IMR-90 (cell line): ENCODE results near the gene TFEB. TPM values are rescaled to one million over a fixed set of nuclear protein-coding genes. Genes with fewer than 3 reads are reported as not detected.

Experiments
- ATAC-seq: fragments of 200-7000 bp; cut with Tn5 transposase; 2 replicates; pipeline ENCODE4 v1.9.1; 2020; ENCODE audit warnings: low read depth, mild to moderate bottlenecking, moderate library complexity
- BruUV-seq: library from RNA; stranded (reverse); fragments of 400-500 nt; replicated peaks from 2 replicates; lab custom pipeline; 2021; lab: Mats Ljungman, UMichigan
- CTCF ChIA-PET: fragments of 300-600 bp; formaldehyde crosslinking; extraction: SDS; loops from one replicate; lab custom pipeline; 2021; ENCODE audit warnings: antibody characterized with exemption; lab: Yijun Ruan, JAX
- POLR2A ChIA-PET: fragments of 300-600 bp; sonication (Branson Sonifier 250); formaldehyde crosslinking; loops from one replicate; lab custom pipeline; 2022; ENCODE audit warnings: antibody characterized with exemption; ENCODE audit not compliant: unreplicated experiment; lab: Charles Lee
- DNase-seq: peaks from one replicate; pipeline ENCODE4 v3.0.0; 2013
- H2AFZ ChIP-seq: replicated peaks from 2 replicates; pipeline ENCODE3; 2013; ENCODE audit warnings: low read length, mild to moderate bottlenecking; ENCODE audit not compliant: poor library complexity
- H2AK5ac ChIP-seq: 2 replicates; pipeline ENCODE4 v1.6.1; 2013; ENCODE audit warnings: low read depth, low read length, inconsistent platforms
- H2AK9ac ChIP-seq: replicated peaks from 2 replicates; pipeline ENCODE3; 2013; ENCODE audit warnings: mild to moderate bottlenecking, low read depth, low read length, moderate library complexity; ENCODE audit not compliant: poor library complexity
- H2BK120ac ChIP-seq: 2 replicates; pipeline ENCODE4 v1.6.1; 2013; ENCODE audit warnings: low read depth, low read length, inconsistent platforms
- H2BK15ac ChIP-seq: 3 replicates; pipeline ENCODE4 v1.6.1; 2013; ENCODE audit warnings: low read depth, low read length, inconsistent platforms
- H2BK20ac ChIP-seq: 2 replicates; pipeline ENCODE4 v1.6.1; 2013; ENCODE audit warnings: low read depth, mild to moderate bottlenecking, inconsistent platforms, low read length, moderate library complexity
- H2BK5ac ChIP-seq: 2 replicates; pipeline ENCODE4 v1.6.1; 2013; ENCODE audit warnings: mild to moderate bottlenecking, low read depth, low read length, inconsistent platforms; ENCODE audit not compliant: poor library complexity, severe bottlenecking
- H3K14ac ChIP-seq: replicated peaks from 2 replicates; pipeline ENCODE4 v1.6.1; 2013; ENCODE audit warnings: low read depth, low read length, inconsistent platforms
- H3K18ac ChIP-seq: 2 replicates; pipeline ENCODE4 v1.6.1; 2013; ENCODE audit warnings: low read depth, low read length, control low read depth
- H3K23ac ChIP-seq: 2 replicates; pipeline ENCODE4 v1.6.1; 2013; ENCODE audit warnings: low read depth, low read length, inconsistent platforms
- H3K27ac ChIP-seq: 2 replicates; pipeline ENCODE4 v1.5.1; 2013; ENCODE audit warnings: mild to moderate bottlenecking, control low read depth, low read length; ENCODE audit not compliant: insufficient read depth
- H3K27me3 ChIP-seq: 2 replicates; pipeline ENCODE4 v1.6.1; 2013; ENCODE audit warnings: low read length; ENCODE audit not compliant: control insufficient read depth, insufficient read depth
- H3K36me3 ChIP-seq: 2 replicates; pipeline ENCODE4 v1.6.1; 2013; ENCODE audit warnings: low read length, mixed read lengths; ENCODE audit not compliant: control insufficient read depth, insufficient read depth
- H3K4ac ChIP-seq: 2 replicates; pipeline ENCODE4 v1.6.1; 2013; ENCODE audit warnings: low read depth, low read length, inconsistent platforms
- H3K4me1 ChIP-seq: 2 replicates; pipeline ENCODE4 v1.6.1; 2013; ENCODE audit warnings: low read length, mixed read lengths; ENCODE audit not compliant: control insufficient read depth, insufficient read depth
- H3K4me2 ChIP-seq: 2 replicates; pipeline ENCODE4 v1.6.1; 2013; ENCODE audit warnings: low read depth, mild to moderate bottlenecking, control low read depth, low read length, moderate library complexity
- H3K4me3 ChIP-seq: 2 replicates; pipeline ENCODE4 v1.5.1; 2013; ENCODE audit warnings: low read depth, mild to moderate bottlenecking, control low read depth, low read length, moderate library complexity; ENCODE audit not compliant: insufficient read depth
- H3K56ac ChIP-seq: 2 replicates; pipeline ENCODE4 v1.6.1; 2013; ENCODE audit warnings: low read length, inconsistent platforms; ENCODE audit not compliant: insufficient read depth; ENCODE audit errors: extremely low read depth
- H3K79me1 ChIP-seq, 2 experiments: 2 replicates each; pipeline ENCODE4 v1.6.1; 2013; ENCODE audit warnings: low read length in 2 of 2, inconsistent platforms in 1 of 2, low read depth in 1 of 2
- H3K9ac ChIP-seq: 2 replicates; pipeline ENCODE4 v1.6.1; 2013; ENCODE audit warnings: low read depth, low read length, control low read depth
- H3K9me1 ChIP-seq: 2 replicates; pipeline ENCODE4 v1.6.1; 2013; ENCODE audit warnings: low read length, inconsistent platforms; ENCODE audit not compliant: insufficient read depth
- H3K9me3 ChIP-seq: 2 replicates; pipeline ENCODE4 v1.6.1; 2013; ENCODE audit warnings: low read length; ENCODE audit not compliant: control insufficient read depth, insufficient read depth
- H4K20me1 ChIP-seq: 2 replicates; pipeline ENCODE4 v1.6.1; 2013; ENCODE audit warnings: low read length, inconsistent platforms; ENCODE audit not compliant: insufficient read depth
- H4K5ac ChIP-seq: 2 replicates; pipeline ENCODE4 v1.6.1; 2013; ENCODE audit warnings: mild to moderate bottlenecking, low read depth, low read length, control low read depth
- H4K8ac ChIP-seq, 2 experiments: 2 replicates each; pipeline ENCODE4 v1.6.1; 2013; ENCODE audit warnings: low read depth in 2 of 2, low read length in 2 of 2, control low read depth in 1 of 2, inconsistent platforms in 1 of 2
- H4K91ac ChIP-seq: 2 replicates; pipeline ENCODE4 v1.6.1; 2013; ENCODE audit warnings: low read depth, low read length, inconsistent platforms; ENCODE audit not compliant: insufficient read depth
- BHLHE40 ChIP-seq: fragments of 150-350 bp; IDR thresholded peaks from 2 replicates; pipeline ENCODE4 v1.6.1; 2016; ENCODE audit warnings: mild to moderate bottlenecking, low read depth, low read length
- CEBPB ChIP-seq: IDR thresholded peaks from 2 replicates; pipeline ENCODE4 v1.6.1; 2012; ENCODE audit warnings: low read depth, low read length, improper control_type of control experiment
- CHD1 ChIP-seq: IDR thresholded peaks from 2 replicates; pipeline ENCODE4 v1.6.1; 2012; ENCODE audit warnings: low read depth, low read length, improper control_type of control experiment
- FOS ChIP-seq: fragments of 150-350 bp; IDR thresholded peaks from 2 replicates; pipeline ENCODE4 v1.6.1; 2016; ENCODE audit warnings: low read depth, low read length
- MAFK ChIP-seq: IDR thresholded peaks from 2 replicates; pipeline ENCODE4 v1.6.1; 2012; ENCODE audit warnings: low read depth, low read length, improper control_type of control experiment
- MAZ ChIP-seq: IDR thresholded peaks from 2 replicates; pipeline ENCODE4 v1.6.1; 2012; ENCODE audit warnings: low read depth, mild to moderate bottlenecking, low read length, improper control_type of control experiment, moderate library complexity, borderline replicate concordance
- POLR2A ChIP-seq: IDR thresholded peaks from 2 replicates; pipeline ENCODE4 v1.6.1; 2012; ENCODE audit warnings: mild to moderate bottlenecking, low read depth, low read length
- RAD21 ChIP-seq: IDR thresholded peaks from 2 replicates; pipeline ENCODE4 v1.6.1; 2012; ENCODE audit warnings: low read length, improper control_type of control experiment
- RCOR1 ChIP-seq: IDR thresholded peaks from 2 replicates; pipeline ENCODE4 v1.6.1; 2012; ENCODE audit warnings: mild to moderate bottlenecking, low read length, improper control_type of control experiment; ENCODE audit not compliant: insufficient replicate concordance
- RFX5 ChIP-seq: IDR thresholded peaks from 2 replicates; pipeline ENCODE4 v1.8.0; 2012; ENCODE audit warnings: low read depth, mild to moderate bottlenecking, low read length, moderate library complexity
- WGBS, 2 experiments: methylation state at CpG; one replicate each; pipeline versions ENCODE4 v1.1.5 to v1.1.7; 2013; ENCODE audit warnings: missing lambda C conversion rate in 2 of 2; ENCODE audit not compliant: insufficient read length in 1 of 2; ENCODE audit errors: extremely low coverage in 2 of 2; 5-methylcytosine and 5-hydroxymethylcytosine counted together
- dilution Hi-C: fragments of 300-500 bp; cut with HindIII; formaldehyde crosslinking; loops from one replicate; pipeline ENCODE4 v1.14.3; 2018; ENCODE audit warnings: low sequenced_read_pairs; ENCODE audit not compliant: unreplicated experiment
- in situ Hi-C: fragments of 300-500 bp; cut with MboI; formaldehyde crosslinking; loops from 3 replicates; pipeline ENCODE4 v1.14.3; 2019; ENCODE audit warnings: low sequenced_read_pairs, inconsistent platforms, mixed read lengths
- intact Hi-C: fragments of 100-400 bp; cut with micrococcal nuclease; formaldehyde crosslinking; loops from 2 replicates; pipeline ENCODE4 v1.10.0; 2022
- polyA plus RNA-seq, 3 experiments: library from polyadenylated mRNA; depleted of rRNA; stranded (reverse); fragments of >200 nt; gene quantifications; 2 replicates each; pipeline ENCODE4 v1.2.3, GENCODE V29; 2012; ENCODE audit warnings: low replicate concordance in 1 of 3
- total RNA-seq: library from RNA; depleted of rRNA; stranded (reverse); fragments of >200 nt; gene quantifications from 2 replicates; pipeline ENCODE4 v1.2.3, GENCODE V29; 2012
- TF ChIP-seq, protein P1 (sequence below): fragments of 150-350 bp; IDR thresholded peaks from 2 replicates; pipeline ENCODE4 v1.6.1; 2016; ENCODE audit warnings: low read depth, mild to moderate bottlenecking, low read length, moderate library complexity, borderline replicate concordance
- TF ChIP-seq, protein P2 (sequence below): fragments of 150-350 bp; IDR thresholded peaks from 2 replicates; pipeline ENCODE4 v1.6.1; 2017; ENCODE audit warnings: mild to moderate bottlenecking, antibody characterized with exemption, low read length, low read depth
- TF ChIP-seq, protein P3 (sequence below): conservative IDR thresholded peaks from 2 replicates; pipeline ENCODE4 v1.5.1; 2012; ENCODE audit warnings: mild to moderate bottlenecking, low read depth, low read length, improper control_type of control experiment

TFEB gene
- total and polyA plus RNA-seq, 2 of the 4 experiments (the other 2 are of a cell fraction) = 4.5 to 4.9 TPM

DNA sequence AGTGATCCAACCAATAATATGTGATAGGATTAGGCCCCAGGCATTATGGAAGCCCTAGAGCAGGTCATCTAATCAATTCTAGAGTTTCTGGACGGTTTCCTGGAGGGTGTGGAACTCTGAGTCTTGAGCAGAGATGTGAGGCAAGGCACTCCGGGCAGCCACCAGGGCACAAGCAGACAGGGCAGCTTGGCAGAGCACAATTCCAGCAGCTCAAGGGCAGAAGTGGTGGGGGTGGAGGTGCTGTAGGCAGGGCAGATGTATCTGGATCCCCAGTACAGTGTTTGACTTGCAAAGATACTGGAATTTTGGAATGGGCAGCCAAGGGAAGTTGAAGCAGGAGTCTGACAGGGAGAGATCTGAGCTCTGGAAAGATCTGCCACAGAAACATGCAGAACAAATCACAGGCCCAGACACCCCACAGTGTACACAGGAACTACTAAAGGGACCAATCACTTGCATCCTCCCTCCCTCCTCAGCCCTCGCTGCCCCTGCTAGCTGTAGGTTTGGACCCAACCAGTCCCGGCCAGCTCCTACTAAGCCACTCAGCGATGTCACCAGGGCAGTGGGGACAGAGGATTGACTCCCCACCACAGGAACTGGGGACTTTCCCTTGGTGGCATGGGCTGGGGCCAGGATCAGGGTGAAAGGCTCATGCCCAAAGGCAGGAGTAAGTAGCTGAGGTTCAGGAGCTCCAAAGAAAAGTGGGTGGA is 47.0 kb downstream of the TFEB start:
- Histone ChIP-seq H3K4me2 (no peak overlapping the region), H4K91ac (no peak overlapping the region), H4K5ac (no peak overlapping the region), H3K18ac (no peak overlapping the region), H2AK5ac (no peak overlapping the region), H2AK9ac (peak overlapping the region; percentile 85), H4K20me1 (no peaks in the 10 kb centered on the region), H3K9ac (no peak overlapping the region), H4K8ac (no peak overlapping the region), H3K14ac (no peak overlapping the region; the same call in 1 of the 2 replicates), H2BK5ac (no peak overlapping the region), H3K27me3 (no peaks in the 10 kb centered on the region), H3K27ac (no peak overlapping the region), H3K36me3 (no peaks in the 10 kb centered on the region), H2AFZ (no peak overlapping the region), H3K4me3 (no peak overlapping the region), H3K4ac (no peak overlapping the region), H3K23ac (no peak overlapping the region), H3K79me1 (no peaks in the 10 kb centered on the region), H3K56ac (no peak overlapping the region), H2BK120ac (no peak overlapping the region), H3K9me1 (0 out of 2 replicates have a peak, but pooled peaks cover 2% of the 10 kb centered on the region), H2BK20ac (no peak overlapping the region), H3K9me3 (no peaks in the 10 kb centered on the region), H2BK15ac (no peak overlapping the region), H3K4me1 (peaks cover 5% of the 10 kb centered on the region; the same call in 1 of the 2 replicates)
- dilution Hi-C loops (no loop called here), intact Hi-C loops (no loop called here), in situ Hi-C loops (no loop called here)
- ChIA-PET POLR2A (no interaction called here), CTCF (interaction anchor here (1.2 to 1.6 kb wide), 2 partner anchors 31 to 107 kb away, joined by 3 to 5 read pairs; no protein-coding TSS in a partner anchor)
- no peak for TF ChIP-seq RAD21
- TF ChIP-seq POLR2A = no peak
- no peak for TF ChIP-seq RCOR1
- TF ChIP-seq, protein P1, sequence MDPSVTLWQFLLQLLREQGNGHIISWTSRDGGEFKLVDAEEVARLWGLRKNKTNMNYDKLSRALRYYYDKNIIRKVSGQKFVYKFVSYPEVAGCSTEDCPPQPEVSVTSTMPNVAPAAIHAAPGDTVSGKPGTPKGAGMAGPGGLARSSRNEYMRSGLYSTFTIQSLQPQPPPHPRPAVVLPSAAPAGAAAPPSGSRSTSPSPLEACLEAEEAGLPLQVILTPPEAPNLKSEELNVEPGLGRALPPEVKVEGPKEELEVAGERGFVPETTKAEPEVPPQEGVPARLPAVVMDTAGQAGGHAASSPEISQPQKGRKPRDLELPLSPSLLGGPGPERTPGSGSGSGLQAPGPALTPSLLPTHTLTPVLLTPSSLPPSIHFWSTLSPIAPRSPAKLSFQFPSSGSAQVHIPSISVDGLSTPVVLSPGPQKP = no peak
- no peak for TF ChIP-seq FOS
- no peak for TF ChIP-seq CEBPB
- TF ChIP-seq MAFK = no peak
- TF ChIP-seq, protein P2, sequence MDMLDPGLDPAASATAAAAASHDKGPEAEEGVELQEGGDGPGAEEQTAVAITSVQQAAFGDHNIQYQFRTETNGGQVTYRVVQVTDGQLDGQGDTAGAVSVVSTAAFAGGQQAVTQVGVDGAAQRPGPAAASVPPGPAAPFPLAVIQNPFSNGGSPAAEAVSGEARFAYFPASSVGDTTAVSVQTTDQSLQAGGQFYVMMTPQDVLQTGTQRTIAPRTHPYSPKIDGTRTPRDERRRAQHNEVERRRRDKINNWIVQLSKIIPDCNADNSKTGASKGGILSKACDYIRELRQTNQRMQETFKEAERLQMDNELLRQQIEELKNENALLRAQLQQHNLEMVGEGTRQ = no peak
- TF ChIP-seq MAZ = no peak
- TF ChIP-seq CHD1 = no peak
- no peak for TF ChIP-seq RFX5
- no peak for TF ChIP-seq BHLHE40
- TF ChIP-seq, protein P3, sequence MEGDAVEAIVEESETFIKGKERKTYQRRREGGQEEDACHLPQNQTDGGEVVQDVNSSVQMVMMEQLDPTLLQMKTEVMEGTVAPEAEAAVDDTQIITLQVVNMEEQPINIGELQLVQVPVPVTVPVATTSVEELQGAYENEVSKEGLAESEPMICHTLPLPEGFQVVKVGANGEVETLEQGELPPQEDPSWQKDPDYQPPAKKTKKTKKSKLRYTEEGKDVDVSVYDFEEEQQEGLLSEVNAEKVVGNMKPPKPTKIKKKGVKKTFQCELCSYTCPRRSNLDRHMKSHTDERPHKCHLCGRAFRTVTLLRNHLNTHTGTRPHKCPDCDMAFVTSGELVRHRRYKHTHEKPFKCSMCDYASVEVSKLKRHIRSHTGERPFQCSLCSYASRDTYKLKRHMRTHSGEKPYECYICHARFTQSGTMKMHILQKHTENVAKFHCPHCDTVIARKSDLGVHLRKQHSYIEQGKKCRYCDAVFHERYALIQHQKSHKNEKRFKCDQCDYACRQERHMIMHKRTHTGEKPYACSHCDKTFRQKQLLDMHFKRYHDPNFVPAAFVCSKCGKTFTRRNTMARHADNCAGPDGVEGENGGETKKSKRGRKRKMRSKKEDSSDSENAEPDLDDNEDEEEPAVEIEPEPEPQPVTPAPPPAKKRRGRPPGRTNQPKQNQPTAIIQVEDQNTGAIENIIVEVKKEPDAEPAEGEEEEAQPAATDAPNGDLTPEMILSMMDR = no peak
- ATAC-seq = peak; percentile 13; the same call in 1 of the 2 replicates
- no TSS peak for BruUV-seq
- DNase-seq = no peak
- whole genome bisulfite sequencing, 2 experiments = 60% methylated on average over 1 of the region's 5 CpGs; no CpG with 5 or more reads in 1 of the 2 experiments
